ENCODE measurements around the gene C15orf39. TPM values are rescaled to one million over a fixed set of nuclear protein-coding genes. Genes with fewer than 3 reads are reported as not detected.

C15orf39 gene
- total RNA-seq, 1 donor from 2014 or later: 132 TPM

- Mint-ChIP-seq H3K9me3 (ENCODE audit: unreplicated experiment) (no peaks in the 10 kb centered on the region), H3K4me1 (ENCODE audit: unreplicated experiment) (peaks cover 22% of the 10 kb centered on the region), H3K27me3 (ENCODE audit: unreplicated experiment) (peaks cover 17% of the 10 kb centered on the region), H3K36me3 (ENCODE audit: low read depth, unreplicated experiment) (no peaks in the 10 kb centered on the region), H3K27ac (ENCODE audit: unreplicated experiment) (no peak overlapping the region), H3K4me3 (ENCODE audit: unreplicated experiment) (peak overlapping the region; percentile 47)
- no peak for TF ChIP-seq CTCF (IDR thresholded peaks at IDR 0.05; ENCODE audit: unreplicated experiment)
- DNase-seq (ENCODE audit: low spot score): no peak
Measured at GRCh38 chr15:75199357-75199940, 2.2 kb upstream of the C15orf39 start.

GRCh38 chr15:75200391-75200764 lies 1.3 kb upstream of the C15orf39 start:
- Mint-ChIP-seq H3K4me1 (ENCODE audit: unreplicated experiment) (peaks cover 32% of the 10 kb centered on the region), H3K36me3 (ENCODE audit: low read depth, unreplicated experiment) (no peaks in the 10 kb centered on the region), H3K9me3 (ENCODE audit: unreplicated experiment) (no peaks in the 10 kb centered on the region), H3K27ac (ENCODE audit: unreplicated experiment) (no peak overlapping the region), H3K27me3 (ENCODE audit: unreplicated experiment) (peaks cover 13% of the 10 kb centered on the region), H3K4me3 (ENCODE audit: unreplicated experiment) (peak overlapping the region; percentile 97)
- TF ChIP-seq CTCF (IDR thresholded peaks at IDR 0.05; ENCODE audit: unreplicated experiment): no peak
- DNase-seq (ENCODE audit: low spot score): no peak

- Mint-ChIP-seq H3K27ac (ENCODE audit: unreplicated experiment) (peak overlapping the region; percentile 82), H3K9me3 (ENCODE audit: unreplicated experiment) (no peaks in the 10 kb centered on the region), H3K4me3 (ENCODE audit: unreplicated experiment) (peak overlapping the region; percentile 97), H3K36me3 (ENCODE audit: low read depth, unreplicated experiment) (no peaks in the 10 kb centered on the region), H3K4me1 (ENCODE audit: unreplicated experiment) (peaks cover 33% of the 10 kb centered on the region), H3K27me3 (ENCODE audit: unreplicated experiment) (peaks cover 13% of the 10 kb centered on the region)
- TF ChIP-seq CTCF (IDR thresholded peaks at IDR 0.05; ENCODE audit: unreplicated experiment): no peak
- DNase-seq (ENCODE audit: low spot score): no peak
Measured at GRCh38 chr15:75200765-75201615, 692 bp upstream of the C15orf39 start.

- Mint-ChIP-seq H3K27ac (ENCODE audit: unreplicated experiment) (no peak overlapping the region), H3K9me3 (ENCODE audit: unreplicated experiment) (no peaks in the 10 kb centered on the region), H3K4me1 (ENCODE audit: unreplicated experiment) (peaks cover 36% of the 10 kb centered on the region), H3K4me3 (ENCODE audit: unreplicated experiment) (peak overlapping the region; percentile 97), H3K27me3 (ENCODE audit: unreplicated experiment) (peaks cover 13% of the 10 kb centered on the region), H3K36me3 (ENCODE audit: low read depth, unreplicated experiment) (peaks cover 4% of the 10 kb centered on the region)
- peak; percentile 74 for TF ChIP-seq CTCF (IDR thresholded peaks at IDR 0.05; ENCODE audit: unreplicated experiment)
- peak; percentile 41 for DNase-seq (ENCODE audit: low spot score)
Measured at GRCh38 chr15:75202251-75203016, 752 bp downstream of the C15orf39 start.
